IPS DF 6.9 (cell line): ENCODE data around the gene KDM4F.

Source experiments
- DNase-seq: peaks from one replicate; pipeline ENCODE4 v3.0.0-alpha.2; 2013; ENCODE audit warnings: low read depth, low spot score
- H3K27ac ChIP-seq: one replicate; pipeline ENCODE4 v1.5.1; 2013; ENCODE audit warnings: low read length, control low read depth
- H3K27me3 ChIP-seq: 2 replicates; pipeline ENCODE4 v1.6.1; 2013; ENCODE audit warnings: mild to moderate bottlenecking, low read length; ENCODE audit not compliant: control insufficient read depth, insufficient read depth
- H3K36me3 ChIP-seq: 2 replicates; pipeline ENCODE4 v1.6.1; 2013; ENCODE audit warnings: low read length; ENCODE audit not compliant: control insufficient read depth, insufficient read depth
- H3K4me1 ChIP-seq: 2 replicates; pipeline ENCODE4 v1.6.1; 2013; ENCODE audit warnings: low read length; ENCODE audit not compliant: control insufficient read depth, insufficient read depth
- H3K4me3 ChIP-seq: 2 replicates; pipeline ENCODE4 v1.5.1; 2013; ENCODE audit warnings: mild to moderate bottlenecking, low read length
- H3K9me3 ChIP-seq: 2 replicates; pipeline ENCODE4 v1.6.1; 2013; ENCODE audit warnings: low read length, inconsistent platforms; ENCODE audit not compliant: control insufficient read depth, insufficient read depth
- WGBS: extraction: QIAGEN DNeasy Blood & Tissue Kit; methylation state at CpG from one replicate; pipeline ENCODE4 v1.1.7; 2013; ENCODE audit warnings: mixed read lengths, missing lambda C conversion rate; ENCODE audit not compliant: insufficient read length, insufficient coverage; 5-methylcytosine and 5-hydroxymethylcytosine counted together

KDM4F gene

GRCh38 chr11:95076416-95076815 lies 27.2 kb downstream of the KDM4F start:
- DNase-seq = no peak
- no peak overlapping the region for H3K27ac ChIP-seq
- H3K9me3 ChIP-seq = no peaks in the 10 kb centered on the region
- peaks cover under 1% of the 10 kb centered on the region; the same call in 1 of the 2 replicates for H3K4me1 ChIP-seq
- H3K36me3 ChIP-seq = no peaks in the 10 kb centered on the region
- no peak overlapping the region for H3K4me3 ChIP-seq
- WGBS = no CpG with 5 or more reads among the region's 1 CpG
- H3K27me3 ChIP-seq = no peaks in the 10 kb centered on the region

DNA sequence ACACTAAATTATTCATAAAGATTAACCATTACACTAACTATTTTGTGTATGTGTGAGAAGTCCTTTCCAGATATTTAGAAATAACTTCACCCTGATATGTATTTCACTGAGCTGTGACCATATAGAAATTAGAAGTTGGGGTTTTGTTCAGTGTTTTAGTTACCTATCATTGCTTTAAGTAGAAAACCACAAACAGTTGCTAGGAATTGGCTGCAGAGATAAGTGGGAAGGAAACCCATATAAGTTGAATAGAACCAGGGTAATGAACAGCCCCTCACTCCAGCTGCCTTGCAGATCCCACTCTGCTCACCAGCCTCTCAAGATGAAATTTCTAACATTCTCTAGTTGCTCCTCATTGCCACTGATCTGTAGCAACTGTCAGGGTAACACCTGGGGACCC lies 27.8 kb downstream of the KDM4F start:
- Histone ChIP-seq H3K4me3 (no peak overlapping the region), H3K9me3 (no peaks in the 10 kb centered on the region), H3K36me3 (no peaks in the 10 kb centered on the region), H3K27me3 (no peaks in the 10 kb centered on the region), H3K4me1 (peaks cover 3% of the 10 kb centered on the region; the same call in 1 of the 2 replicates), H3K27ac (no peak overlapping the region)
- no peak for DNase-seq

DNA sequence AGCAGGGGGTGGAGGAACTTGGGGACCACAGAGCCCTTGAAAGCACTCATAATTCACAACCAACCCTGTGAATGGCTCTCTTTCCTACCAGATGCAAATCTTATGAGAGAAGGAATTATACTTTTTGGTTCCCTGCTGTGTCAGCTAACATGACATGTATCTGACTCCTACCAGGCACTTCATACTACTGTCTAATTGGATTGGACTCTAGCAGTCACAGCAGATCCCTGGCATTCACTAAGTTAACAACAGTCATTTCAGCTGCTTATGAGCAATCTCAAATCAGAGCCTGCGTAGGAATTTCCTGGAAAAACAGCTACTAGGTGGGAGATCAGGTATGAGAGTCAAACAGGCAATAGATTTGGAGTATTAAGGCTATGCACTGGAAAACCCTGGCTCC lies 29.3 kb downstream of the KDM4F start:
- H3K36me3 ChIP-seq = no peaks in the 10 kb centered on the region
- H3K27me3 ChIP-seq = no peaks in the 10 kb centered on the region
- no peak overlapping the region for H3K4me3 ChIP-seq
- no CpG with 5 or more reads among the region's 1 CpG for WGBS
- H3K4me1 ChIP-seq = peaks cover 3% of the 10 kb centered on the region; the same call in 1 of the 2 replicates
- H3K9me3 ChIP-seq = no peaks in the 10 kb centered on the region
- no peak overlapping the region for H3K27ac ChIP-seq
- no peak for DNase-seq

- no peaks in the 10 kb centered on the region for H3K9me3 ChIP-seq
- no peak overlapping the region for H3K27ac ChIP-seq
- no peak for DNase-seq
- no CpG with 5 or more reads among the region's 5 CpGs for WGBS
- no peaks in the 10 kb centered on the region for H3K36me3 ChIP-seq
- H3K27me3 ChIP-seq = no peaks in the 10 kb centered on the region
- H3K4me1 ChIP-seq = peaks cover 3% of the 10 kb centered on the region; the same call in 1 of the 2 replicates
- H3K4me3 ChIP-seq = no peak overlapping the region
Observed at GRCh38 chr11:95081010-95081409, 31.8 kb downstream of the KDM4F start.

- WGBS = no CpG with 5 or more reads among the region's 4 CpGs
- H3K9me3 ChIP-seq = no peaks in the 10 kb centered on the region
- no peak overlapping the region for H3K4me3 ChIP-seq
- H3K4me1 ChIP-seq = peaks cover 3% of the 10 kb centered on the region; the same call in 1 of the 2 replicates
- no peak overlapping the region for H3K27ac ChIP-seq
- no peaks in the 10 kb centered on the region for H3K36me3 ChIP-seq
- DNase-seq = no peak
- H3K27me3 ChIP-seq = no peaks in the 10 kb centered on the region
Observed at GRCh38 chr11:95081412-95081811, 32.2 kb downstream of the KDM4F start.

- Histone ChIP-seq H3K27ac (no peak overlapping the region), H3K4me3 (no peak overlapping the region), H3K36me3 (no peaks in the 10 kb centered on the region), H3K4me1 (peaks cover 3% of the 10 kb centered on the region; the same call in 1 of the 2 replicates), H3K9me3 (no peaks in the 10 kb centered on the region), H3K27me3 (no peaks in the 10 kb centered on the region)
- DNase-seq = no peak
- no CpG with 5 or more reads among the region's 2 CpGs for WGBS
Observed at GRCh38 chr11:95082576-95083001, 33.4 kb downstream of the KDM4F start.

DNA sequence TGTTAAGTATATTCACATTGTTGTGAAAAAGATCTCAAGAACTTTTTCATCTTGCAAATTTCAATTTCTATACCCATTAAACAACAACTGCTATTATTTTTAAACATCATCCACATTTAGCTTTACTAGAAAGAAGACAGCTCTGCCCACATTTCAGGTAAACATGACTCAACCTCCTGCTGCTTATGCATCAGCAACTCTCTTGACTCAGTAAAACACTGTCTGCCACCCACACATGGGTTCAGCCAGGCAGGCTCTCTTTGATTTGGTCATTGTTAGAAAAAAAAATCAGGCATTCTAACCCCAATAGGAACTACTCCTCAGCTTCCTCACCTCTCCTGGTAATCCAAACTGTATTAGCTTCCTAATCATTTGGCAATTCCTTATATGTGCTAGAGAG lies 35.3 kb downstream of the KDM4F start:
- Histone ChIP-seq H3K4me1 (peaks cover 4% of the 10 kb centered on the region; the same call in 1 of the 2 replicates), H3K4me3 (no peak overlapping the region), H3K27me3 (peaks cover 2% of the 10 kb centered on the region; the same call in 1 of the 2 replicates), H3K27ac (no peak overlapping the region), H3K9me3 (no peaks in the 10 kb centered on the region), H3K36me3 (no peaks in the 10 kb centered on the region)
- no peak for DNase-seq

- Histone ChIP-seq H3K4me1 (peaks cover 4% of the 10 kb centered on the region; the same call in 1 of the 2 replicates), H3K4me3 (no peak overlapping the region), H3K27me3 (peaks cover 2% of the 10 kb centered on the region; the same call in 1 of the 2 replicates), H3K36me3 (no peaks in the 10 kb centered on the region), H3K9me3 (no peaks in the 10 kb centered on the region), H3K27ac (no peak overlapping the region)
- WGBS = no CpG with 5 or more reads among the region's 3 CpGs
- no peak for DNase-seq
Observed at GRCh38 chr11:95085117-95085816, 36.0 kb downstream of the KDM4F start.

DNA sequence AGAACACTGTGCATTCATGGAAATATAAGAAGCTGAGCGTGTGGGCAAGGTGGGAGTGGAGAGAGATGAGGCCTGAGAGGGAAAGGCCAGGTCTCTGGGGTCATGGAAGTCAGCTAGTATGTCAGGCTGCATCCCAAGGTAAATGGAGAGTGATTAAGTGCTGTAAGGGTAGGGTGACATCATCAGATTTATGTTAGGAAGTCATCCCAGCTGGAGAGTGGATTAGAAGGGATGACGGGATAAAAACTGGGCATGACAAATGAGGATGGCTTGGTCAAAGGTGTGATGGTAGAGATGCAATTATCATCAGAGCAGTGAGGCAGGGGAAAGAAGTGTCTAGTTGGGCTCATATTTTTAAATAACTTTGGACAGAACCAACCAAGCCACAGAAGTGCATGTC lies 36.9 kb downstream of the KDM4F start:
- Histone ChIP-seq H3K9me3 (no peaks in the 10 kb centered on the region), H3K36me3 (no peaks in the 10 kb centered on the region), H3K27me3 (peaks cover 5% of the 10 kb centered on the region), H3K27ac (no peak overlapping the region), H3K4me1 (peaks cover 4% of the 10 kb centered on the region; the same call in 1 of the 2 replicates), H3K4me3 (no peak overlapping the region)
- DNase-seq = no peak
- no CpG with 5 or more reads among the region's 2 CpGs for WGBS

DNA sequence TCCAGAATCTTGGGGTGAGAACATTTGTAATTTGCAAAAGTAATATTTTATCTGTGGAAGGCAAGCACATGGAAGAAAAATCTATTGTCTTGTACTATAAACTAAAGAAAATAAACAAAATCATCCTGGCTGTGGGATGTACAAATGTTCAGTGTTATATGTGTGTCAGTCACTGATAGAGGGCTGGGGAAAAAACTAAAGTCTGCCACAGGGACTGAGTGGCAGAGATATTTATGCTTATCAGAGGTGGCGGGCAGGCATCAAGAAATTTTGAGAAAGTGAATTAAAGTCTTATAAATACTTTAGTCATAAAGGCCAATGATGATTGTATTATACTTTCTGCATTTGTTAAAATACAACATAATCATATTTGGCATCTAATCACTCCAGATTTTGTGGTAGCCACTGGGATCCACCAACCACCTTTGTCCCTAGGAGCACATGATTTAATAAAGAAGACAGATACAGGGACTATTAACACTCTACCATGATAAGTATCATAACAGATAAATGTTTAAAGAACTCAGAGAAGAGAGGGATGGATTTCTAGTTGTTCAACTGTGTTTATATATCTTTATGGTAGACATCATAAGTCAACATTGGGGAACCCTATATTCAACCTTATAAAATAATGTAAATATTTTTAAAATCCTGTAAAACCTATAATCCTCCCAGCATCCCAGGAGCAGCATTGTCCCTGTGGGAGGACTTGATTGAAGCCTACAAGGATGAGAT lies 37.8 kb downstream of the KDM4F start:
- Histone ChIP-seq H3K27ac (no peak overlapping the region), H3K9me3 (no peaks in the 10 kb centered on the region), H3K36me3 (no peaks in the 10 kb centered on the region), H3K4me3 (no peak overlapping the region), H3K27me3 (peaks cover 11% of the 10 kb centered on the region), H3K4me1 (0 out of 2 replicates have a peak, but pooled peaks cover 1% of the 10 kb centered on the region)
- WGBS = no CpG with 5 or more reads among the region's 1 CpG
- no peak for DNase-seq
